Measurements from ENCODE around the gene FOXO1. TPM values are rescaled to one million over a fixed set of nuclear protein-coding genes. Genes with fewer than 3 reads are reported as not detected.
A peak's percentile ranks its signal among the peaks of the same experiment; 100 is the strongest.

FOXO1 gene
- total and polyA plus RNA-seq, 2 of the 13 experiments (the other 11 are each of a cell fraction or from before 2014, with no cell fraction given) = 8.1 to 13.1 TPM

DNA sequence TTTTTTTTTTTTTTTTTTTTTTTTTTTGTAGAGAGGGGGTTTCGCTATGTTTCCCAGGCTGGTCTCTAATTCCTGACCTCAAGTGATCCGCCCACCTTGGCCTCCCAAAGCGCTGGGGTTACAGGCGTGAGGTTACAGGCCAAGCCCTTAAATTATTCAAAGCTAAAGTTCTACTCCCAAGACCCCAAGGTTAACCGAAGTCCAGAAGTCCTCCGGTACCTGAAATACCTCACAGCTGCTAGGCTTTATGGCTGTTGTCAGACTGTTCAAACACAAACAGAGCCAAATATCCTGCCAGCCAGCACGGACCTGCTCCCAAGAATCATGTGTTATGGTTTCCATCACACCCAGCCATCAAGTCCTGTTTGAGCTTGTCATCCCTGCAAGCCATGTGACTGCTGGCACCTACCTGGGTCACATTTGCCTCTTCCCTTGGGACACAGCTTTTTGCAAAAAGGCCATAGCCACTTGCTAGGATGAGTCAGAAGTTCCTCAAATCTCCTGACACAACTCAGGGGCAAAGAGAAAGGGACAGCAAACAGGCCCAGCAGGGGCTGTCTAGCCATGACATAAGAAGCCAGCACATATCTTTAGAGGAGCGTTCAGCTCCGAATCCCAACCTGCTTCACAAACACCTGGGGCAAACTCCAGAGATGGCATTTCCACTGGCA lies 129.9 kb downstream of the FOXO1 start (continued):
- TF ChIP-seq, protein P1, sequence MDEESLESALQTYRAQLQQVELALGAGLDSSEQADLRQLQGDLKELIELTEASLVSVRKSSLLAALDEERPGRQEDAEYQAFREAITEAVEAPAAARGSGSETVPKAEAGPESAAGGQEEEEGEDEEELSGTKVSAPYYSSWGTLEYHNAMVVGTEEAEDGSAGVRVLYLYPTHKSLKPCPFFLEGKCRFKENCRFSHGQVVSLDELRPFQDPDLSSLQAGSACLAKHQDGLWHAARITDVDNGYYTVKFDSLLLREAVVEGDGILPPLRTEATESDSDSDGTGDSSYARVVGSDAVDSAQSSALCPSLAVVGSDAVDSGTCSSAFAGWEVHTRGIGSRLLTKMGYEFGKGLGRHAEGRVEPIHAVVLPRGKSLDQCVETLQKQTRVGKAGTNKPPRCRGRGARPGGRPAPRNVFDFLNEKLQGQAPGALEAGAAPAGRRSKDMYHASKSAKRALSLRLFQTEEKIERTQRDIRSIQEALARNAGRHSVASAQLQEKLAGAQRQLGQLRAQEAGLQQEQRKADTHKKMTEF (CRISPR knock-in tag; IDR thresholded peaks at IDR 0.05) = peak; percentile 27; the same call in 1 of the 2 replicates
- TF ChIP-seq MTF1 (CRISPR knock-in tag; IDR thresholded peaks at IDR 0.05) (no peak), GATAD1 (CRISPR knock-in tag; IDR thresholded peaks at IDR 0.05) (peak; percentile 53), ARID2 (CRISPR knock-in tag; IDR thresholded peaks at IDR 0.05; ENCODE audit: borderline replicate concordance) (no peak), MATR3 (CRISPR knock-in tag; IDR thresholded peaks at IDR 0.05) (no peak), ZBTB7B (CRISPR knock-in tag; IDR thresholded peaks at IDR 0.05) (peak; percentile 70; the same call in 1 of the 2 replicates), ZNF10 (CRISPR knock-in tag; IDR thresholded peaks at IDR 0.05; ENCODE audit: borderline replicate concordance, low read depth) (no peak), ZNF644 (CRISPR knock-in tag; IDR thresholded peaks at IDR 0.05; ENCODE audit: low read depth) (peak; percentile 66), IRF2 (CRISPR knock-in tag; IDR thresholded peaks at IDR 0.05) (peak; percentile 39; the same call in 1 of the 2 replicates), EP300 (IDR thresholded peaks at IDR 0.05; ENCODE audit: low read depth in 2 of 2, low read length in 2 of 2) (peak; percentile 60 to 78; a peak in 3 of 4 replicates), EP300 (CRISPR knock-in tag; IDR thresholded peaks at IDR 0.05; ENCODE audit: borderline replicate concordance) (peak; percentile 51; the same call in 1 of the 2 replicates), ZNF629 (CRISPR knock-in tag; conservative IDR thresholded peaks at IDR 0.05) (0 out of 2 replicates have a peak, but pooled peaks have one; percentile 10), SRSF4 (IDR thresholded peaks at IDR 0.05; ENCODE audit: low read depth, low read length, poor library complexity, severe bottlenecking) (no peak), IKZF1 (IDR thresholded peaks at IDR 0.05) (no peak), ZNF101 (CRISPR knock-in tag; IDR thresholded peaks at IDR 0.05; ENCODE audit: borderline replicate concordance, low read depth) (no peak)
- TF ChIP-seq, protein P2, sequence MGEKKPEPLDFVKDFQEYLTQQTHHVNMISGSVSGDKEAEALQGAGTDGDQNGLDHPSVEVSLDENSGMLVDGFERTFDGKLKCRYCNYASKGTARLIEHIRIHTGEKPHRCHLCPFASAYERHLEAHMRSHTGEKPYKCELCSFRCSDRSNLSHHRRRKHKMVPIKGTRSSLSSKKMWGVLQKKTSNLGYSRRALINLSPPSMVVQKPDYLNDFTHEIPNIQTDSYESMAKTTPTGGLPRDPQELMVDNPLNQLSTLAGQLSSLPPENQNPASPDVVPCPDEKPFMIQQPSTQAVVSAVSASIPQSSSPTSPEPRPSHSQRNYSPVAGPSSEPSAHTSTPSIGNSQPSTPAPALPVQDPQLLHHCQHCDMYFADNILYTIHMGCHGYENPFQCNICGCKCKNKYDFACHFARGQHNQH (CRISPR knock-in tag; IDR thresholded peaks at IDR 0.05) = peak; percentile 100
- TF ChIP-seq, protein P3, sequence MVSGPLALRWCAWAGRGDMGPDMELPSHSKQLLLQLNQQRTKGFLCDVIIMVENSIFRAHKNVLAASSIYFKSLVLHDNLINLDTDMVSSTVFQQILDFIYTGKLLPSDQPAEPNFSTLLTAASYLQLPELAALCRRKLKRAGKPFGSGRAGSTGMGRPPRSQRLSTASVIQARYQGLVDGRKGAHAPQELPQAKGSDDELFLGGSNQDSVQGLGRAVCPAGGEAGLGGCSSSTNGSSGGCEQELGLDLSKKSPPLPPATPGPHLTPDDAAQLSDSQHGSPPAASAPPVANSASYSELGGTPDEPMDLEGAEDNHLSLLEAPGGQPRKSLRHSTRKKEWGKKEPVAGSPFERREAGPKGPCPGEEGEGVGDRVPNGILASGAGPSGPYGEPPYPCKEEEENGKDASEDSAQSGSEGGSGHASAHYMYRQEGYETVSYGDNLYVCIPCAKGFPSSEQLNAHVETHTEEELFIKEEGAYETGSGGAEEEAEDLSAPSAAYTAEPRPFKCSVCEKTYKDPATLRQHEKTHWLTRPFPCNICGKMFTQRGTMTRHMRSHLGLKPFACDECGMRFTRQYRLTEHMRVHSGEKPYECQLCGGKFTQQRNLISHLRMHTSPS (CRISPR knock-in tag; IDR thresholded peaks at IDR 0.05; ENCODE audit: low read depth) = peak; percentile 56; the same call in 1 of the 2 replicates
- TF ChIP-seq, protein P4, sequence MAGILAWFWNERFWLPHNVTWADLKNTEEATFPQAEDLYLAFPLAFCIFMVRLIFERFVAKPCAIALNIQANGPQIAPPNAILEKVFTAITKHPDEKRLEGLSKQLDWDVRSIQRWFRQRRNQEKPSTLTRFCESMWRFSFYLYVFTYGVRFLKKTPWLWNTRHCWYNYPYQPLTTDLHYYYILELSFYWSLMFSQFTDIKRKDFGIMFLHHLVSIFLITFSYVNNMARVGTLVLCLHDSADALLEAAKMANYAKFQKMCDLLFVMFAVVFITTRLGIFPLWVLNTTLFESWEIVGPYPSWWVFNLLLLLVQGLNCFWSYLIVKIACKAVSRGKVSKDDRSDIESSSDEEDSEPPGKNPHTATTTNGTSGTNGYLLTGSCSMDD (CRISPR knock-in tag; IDR thresholded peaks at IDR 0.05) = no peak
- TF ChIP-seq, protein P5, sequence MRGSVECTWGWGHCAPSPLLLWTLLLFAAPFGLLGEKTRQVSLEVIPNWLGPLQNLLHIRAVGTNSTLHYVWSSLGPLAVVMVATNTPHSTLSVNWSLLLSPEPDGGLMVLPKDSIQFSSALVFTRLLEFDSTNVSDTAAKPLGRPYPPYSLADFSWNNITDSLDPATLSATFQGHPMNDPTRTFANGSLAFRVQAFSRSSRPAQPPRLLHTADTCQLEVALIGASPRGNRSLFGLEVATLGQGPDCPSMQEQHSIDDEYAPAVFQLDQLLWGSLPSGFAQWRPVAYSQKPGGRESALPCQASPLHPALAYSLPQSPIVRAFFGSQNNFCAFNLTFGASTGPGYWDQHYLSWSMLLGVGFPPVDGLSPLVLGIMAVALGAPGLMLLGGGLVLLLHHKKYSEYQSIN (CRISPR knock-in tag; IDR thresholded peaks at IDR 0.05; ENCODE audit: borderline replicate concordance) = no peak
- TF ChIP-seq, protein P6, sequence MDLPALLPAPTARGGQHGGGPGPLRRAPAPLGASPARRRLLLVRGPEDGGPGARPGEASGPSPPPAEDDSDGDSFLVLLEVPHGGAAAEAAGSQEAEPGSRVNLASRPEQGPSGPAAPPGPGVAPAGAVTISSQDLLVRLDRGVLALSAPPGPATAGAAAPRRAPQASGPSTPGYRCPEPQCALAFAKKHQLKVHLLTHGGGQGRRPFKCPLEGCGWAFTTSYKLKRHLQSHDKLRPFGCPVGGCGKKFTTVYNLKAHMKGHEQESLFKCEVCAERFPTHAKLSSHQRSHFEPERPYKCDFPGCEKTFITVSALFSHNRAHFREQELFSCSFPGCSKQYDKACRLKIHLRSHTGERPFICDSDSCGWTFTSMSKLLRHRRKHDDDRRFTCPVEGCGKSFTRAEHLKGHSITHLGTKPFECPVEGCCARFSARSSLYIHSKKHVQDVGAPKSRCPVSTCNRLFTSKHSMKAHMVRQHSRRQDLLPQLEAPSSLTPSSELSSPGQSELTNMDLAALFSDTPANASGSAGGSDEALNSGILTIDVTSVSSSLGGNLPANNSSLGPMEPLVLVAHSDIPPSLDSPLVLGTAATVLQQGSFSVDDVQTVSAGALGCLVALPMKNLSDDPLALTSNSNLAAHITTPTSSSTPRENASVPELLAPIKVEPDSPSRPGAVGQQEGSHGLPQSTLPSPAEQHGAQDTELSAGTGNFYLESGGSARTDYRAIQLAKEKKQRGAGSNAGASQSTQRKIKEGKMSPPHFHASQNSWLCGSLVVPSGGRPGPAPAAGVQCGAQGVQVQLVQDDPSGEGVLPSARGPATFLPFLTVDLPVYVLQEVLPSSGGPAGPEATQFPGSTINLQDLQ (CRISPR knock-in tag; IDR thresholded peaks at IDR 0.05) = 0 out of 2 replicates have a peak, but pooled peaks have one; percentile 21
